Measurements from ENCODE around the gene TOP1. TPM values are rescaled to one million over a fixed set of nuclear protein-coding genes. Genes with fewer than 3 reads are reported as not detected.
A peak's percentile ranks its signal among the peaks of the same experiment; 100 is the strongest.

TOP1 gene
- polyA plus RNA-seq (ENCODE audit: insufficient read depth in 1 of 5, insufficient read length in 5 of 5, low replicate concordance in 1 of 5), result 100 to 1,000 TPM in 1 of 5 donors, 10 to 100 TPM in 4; 79.1 to 101 (median 93.5) TPM
- long read RNA-seq, donor 1, partial matches to known transcripts, result 121 of 123 reads
- long read RNA-seq, donor 1, other reads (novel, unspliced or antisense), result 0 of 123 reads
- long read RNA-seq, donor 2, transcript TOP1-201 (21 exons, 3,738 nt), result major isoform, 5 of 58 reads
- long read RNA-seq, donor 2, partial matches to known transcripts, result 53 of 58 reads
- long read RNA-seq, donor 2, other reads (novel, unspliced or antisense), result 0 of 58 reads
- long read RNA-seq, donor 3, partial matches to known transcripts, result 46 of 48 reads
- long read RNA-seq, donor 3, other reads (novel, unspliced or antisense), result 0 of 48 reads
- long read RNA-seq, donor 4, partial matches to known transcripts, result 65 of 67 reads
- long read RNA-seq, donor 4, other reads (novel, unspliced or antisense), result 0 of 67 reads
- long read RNA-seq, donor 5, transcript TOP1-201 (21 exons, 3,738 nt), result major isoform, 5 of 124 reads
- long read RNA-seq, donor 5, partial matches to known transcripts, result 119 of 124 reads
- long read RNA-seq, donor 5, other reads (novel, unspliced or antisense), result 0 of 124 reads
- long read RNA-seq, donor 6, partial matches to known transcripts, result 139 of 142 reads
- long read RNA-seq, donor 6, other reads (novel, unspliced or antisense), result 0 of 142 reads
- long read RNA-seq, donor 7, partial matches to known transcripts, result 77 of 81 reads
- long read RNA-seq, donor 7, other reads (novel, unspliced or antisense), result 0 of 81 reads
- long read RNA-seq, donor 8, partial matches to known transcripts, result 16 of 17 reads
- long read RNA-seq, donor 8, other reads (novel, unspliced or antisense), result 0 of 17 reads

- peak; percentile 100 for DNase-seq
Measured at GRCh38 chr20:41028359-41029149, at the start of gene TOP1. TOP1 (plus strand) TSS chr20:41028822; CDS start chr20:41029068, 246 bp downstream.

GRCh38 chr20:40979247-40979646 is 49.4 kb upstream of the TOP1 start:
- DNase-seq, result no peak

- DNase-seq, result no peak
Measured at GRCh38 chr20:40980106-40980827, 48.4 kb upstream of the TOP1 start.

- no peak for DNase-seq
Measured at GRCh38 chr20:40980828-40981310, 47.8 kb upstream of the TOP1 start.

- DNase-seq, result no peak
Measured at GRCh38 chr20:40982415-40983145, 46.0 kb upstream of the TOP1 start.

- DNase-seq, result no peak
Measured at GRCh38 chr20:40983898-40984297, 44.7 kb upstream of the TOP1 start.

- no peak for DNase-seq
Measured at GRCh38 chr20:40984496-40984895, 44.1 kb upstream of the TOP1 start.

- DNase-seq, result no peak
Measured at GRCh38 chr20:40986774-40987173, 41.8 kb upstream of the TOP1 start.

- DNase-seq, result peak; percentile 65 to 76
Measured at GRCh38 chr20:40990542-40991120, 38.0 kb upstream of the TOP1 start.

GRCh38 chr20:40991181-40991889 is 37.3 kb upstream of the TOP1 start:
- DNase-seq, result no peak

GRCh38 chr20:40992349-40993113 is 36.1 kb upstream of the TOP1 start:
- no peak for DNase-seq

GRCh38 chr20:40993794-40994540 is 34.7 kb upstream of the TOP1 start:
- no peak for DNase-seq

GRCh38 chr20:40996326-40996725 is 32.3 kb upstream of the TOP1 start:
- no peak for DNase-seq

GRCh38 chr20:40997116-40997515 is 31.5 kb upstream of the TOP1 start:
- no peak for DNase-seq

GRCh38 chr20:40999841-41000240 is 28.8 kb upstream of the TOP1 start:
- no peak for DNase-seq

GRCh38 chr20:41000628-41001027 is 28.0 kb upstream of the TOP1 start:
- no peak for DNase-seq

GRCh38 chr20:41001497-41001896 is 27.1 kb upstream of the TOP1 start:
- no peak for DNase-seq

GRCh38 chr20:41002842-41003142 is 25.8 kb upstream of the TOP1 start:
- DNase-seq, result no peak
